Heart left ventricle (tissue), 16 donors: ENCODE results near the gene VPS39. TPM values are rescaled to one million over a fixed set of nuclear protein-coding genes. Genes with fewer than 3 reads are reported as not detected.
A peak's percentile ranks its signal among the peaks of the same experiment; 100 is the strongest.

Experiments
- ATAC-seq, 4 donors: fragments of 200-7000 bp; cut with Tn5 transposase; one replicate each; pipeline ENCODE4 v1.9.1; 2020 to 2022; ENCODE audit warnings: moderate library complexity in 4 of 4, mild to moderate bottlenecking in 3 of 4, moderate number of reproducible peaks in 1 of 4
- DNase-seq, 5 donors: peaks; one replicate each; pipeline ENCODE4 v3.0.0-alpha.2; 2020
- H3K27ac ChIP-seq, 12 donors: fragments of 200-600 bp; sonication (generic) in 4 of 12; one replicate each; pipeline versions ENCODE4 v1.5.0 to v1.8.0; 2016 to 2022; ENCODE audit warnings: mild to moderate bottlenecking in 2 of 12
- H3K27me3 ChIP-seq, 9 donors: fragments of 200-600 bp; sonication (generic) in 2 of 9; one replicate each; pipeline versions ENCODE4 v1.5.1 to v1.8.0; 2016 to 2022; ENCODE audit warnings: mild to moderate bottlenecking in 3 of 9
- H3K36me3 ChIP-seq, 9 donors: fragments of 200-600 bp; sonication (generic) in 2 of 9; one replicate each; pipeline versions ENCODE4 v1.5.0 to v1.8.0; 2018 to 2022; ENCODE audit warnings: mild to moderate bottlenecking in 2 of 9
- H3K4me1 ChIP-seq, 12 donors: fragments of 200-600 bp; sonication (generic) in 4 of 12; one replicate each; pipeline versions ENCODE4 v1.5.0 to v1.8.0; 2016 to 2022; ENCODE audit warnings: mild to moderate bottlenecking in 3 of 12
- H3K4me3 ChIP-seq, 12 donors: fragments of 200-600 bp; sonication (generic) in 4 of 12; one replicate each; pipeline versions ENCODE4 v1.5.0 to v1.8.0; 2017 to 2022; ENCODE audit warnings: mild to moderate bottlenecking in 9 of 12, moderate library complexity in 4 of 12
- H3K9me3 ChIP-seq, 12 donors: fragments of 200-600 bp; sonication (generic) in 4 of 12; one replicate each; pipeline versions ENCODE4 v1.5.0 to v1.8.0; 2016 to 2022; ENCODE audit warnings: mild to moderate bottlenecking in 1 of 12
- POLR2A ChIP-seq, 2 donors: fragments of 450-650 bp; IDR thresholded peaks; one replicate each; pipeline ENCODE4 v1.6.1; 2017; ENCODE audit warnings: antibody characterized with exemption in 2 of 2, mild to moderate bottlenecking in 2 of 2, moderate library complexity in 2 of 2
- WGBS, 4 donors: extraction: QIAGEN DNeasy Blood & Tissue Kit in 2 of 4; methylation state at CpG; one replicate each; pipeline versions ENCODE4 v1.1.5 to v1.1.7; 2013 to 2018; 5-methylcytosine and 5-hydroxymethylcytosine counted together
- intact Hi-C, 10 donors: fragments of 100-400 bp; cut with DNase I; formaldehyde crosslinking; loops; one replicate each; pipeline versions ENCODE4 v1.11.1 to v1.14.2; 2022
- polyA plus RNA-seq, 2 donors: library from polyadenylated mRNA; stranded (reverse); fragments of 200-250 nt; gene quantifications; one replicate each; pipeline ENCODE4 v1.2.3, GENCODE V29; 2013
- total RNA-seq, 9 donors: library from RNA; depleted of rRNA in 2 of 9; stranded (reverse); fragments of >200 nt in 2 of 9; fragmentation: NEBNext Ultra II Directional in 3 of 9; extraction: Animal tissue kit (Norgen Biotek cat#: 25700) in 3 of 9; gene quantifications; one replicate each; pipeline versions ENCODE4 v1.1.0 to v1.2.4, GENCODE V29; 2016 to 2023
- TF ChIP-seq, protein P1 (sequence below), 12 donors: fragments of 200-600 bp; sonication (generic) in 4 of 12; IDR thresholded peaks; one replicate each; pipeline versions ENCODE4 v1.5.0 to v1.8.0; 2018 to 2022; ENCODE audit warnings: antibody characterized with exemption in 12 of 12, mild to moderate bottlenecking in 5 of 12
- donor health status: ischemic (EF 13 %, LVEDD 7.1; RV severe dilation, severe dysfunction).
- donor health status: healthy with polysubstance abuse.
- donor health status: DM: no; HTN: yes; CAD: no.
- donor health status: DM: no; HTN: no; CAD: no.
- donor health status: ischemic (EF 25% LVEDD 6.9; RV normal size, moderate dysfunction).
- donor health status: ischemic (EF 25% LVEDD 5.7; RV mildly dilated, moderate dysfunction).
- donor health status: healthy.
- donor health status: DM: yes; HTN: yes; CAD: no.
- donor health status: ischemic (EF 35%, LVEDD 5.7; RV mildly dilated, moderate dysfunction).
- donor health status: nonischemic (EF 11% LVEDD 7.7; RV severe dilation, severe dysfunction).
- donor health status: DM: yes; HTN: yes; CAD: no.
- donor health status: PGD.
- donor health status: ischemic (EF 29% LVEDD 5.4; RV normal size, mild dysfunction).
- donor health status: nonischemic (EF 23%, LVEDD 6.1; RV moderate dilation, normal function).

Gene VPS39
- total and polyA plus RNA-seq, 11 donors, result 33.8 to 59.9 (median 48.0) TPM

DNA sequence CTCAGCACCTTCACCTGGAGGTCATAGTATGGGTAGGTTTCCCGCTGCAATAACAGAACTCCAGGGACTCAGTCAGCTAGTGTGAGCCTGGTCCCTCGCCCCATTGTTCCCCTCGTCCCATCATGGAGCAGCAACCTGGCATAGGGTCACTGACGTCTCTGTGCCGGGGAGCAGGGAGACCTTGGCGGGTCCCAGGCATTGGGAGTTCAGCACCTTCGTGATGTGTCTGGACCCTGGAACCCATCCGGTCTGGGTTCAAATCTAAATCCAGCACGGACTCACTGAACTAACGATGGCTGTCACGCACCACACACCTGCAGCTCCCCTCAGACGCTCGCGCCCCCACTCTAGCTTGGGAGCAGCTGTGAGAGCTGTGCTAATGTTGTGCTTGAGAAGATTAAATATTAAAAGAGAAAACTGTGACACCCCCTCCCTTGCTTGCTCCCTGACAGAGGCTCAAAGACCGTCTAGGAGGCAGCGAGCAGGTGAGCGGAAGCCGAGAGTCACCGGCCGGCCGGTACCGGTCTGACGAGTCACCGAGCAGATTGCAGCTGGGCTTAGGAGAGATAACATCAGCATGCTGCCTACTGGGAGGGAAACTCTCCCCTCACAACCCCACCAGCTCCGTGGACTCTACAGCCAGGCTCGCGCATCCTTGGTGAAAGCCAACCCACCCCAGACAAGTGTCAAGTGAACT is 52.4 kb downstream of the VPS39 start:
- peaks cover 0 to 65% (median 18%) of the 10 kb centered on the region in 12 donors for H3K4me1 ChIP-seq
- H3K36me3 ChIP-seq, result peaks cover 0 to 20% (median 12%) of the 10 kb centered on the region in 9 donors
- H3K4me3 ChIP-seq, result peak overlapping the region in 4 of 12 donors; percentile 0 to 31 (median 8)
- TF ChIP-seq POLR2A (IDR thresholded peaks at IDR 0.05), result no peak
- TF ChIP-seq, protein P1, sequence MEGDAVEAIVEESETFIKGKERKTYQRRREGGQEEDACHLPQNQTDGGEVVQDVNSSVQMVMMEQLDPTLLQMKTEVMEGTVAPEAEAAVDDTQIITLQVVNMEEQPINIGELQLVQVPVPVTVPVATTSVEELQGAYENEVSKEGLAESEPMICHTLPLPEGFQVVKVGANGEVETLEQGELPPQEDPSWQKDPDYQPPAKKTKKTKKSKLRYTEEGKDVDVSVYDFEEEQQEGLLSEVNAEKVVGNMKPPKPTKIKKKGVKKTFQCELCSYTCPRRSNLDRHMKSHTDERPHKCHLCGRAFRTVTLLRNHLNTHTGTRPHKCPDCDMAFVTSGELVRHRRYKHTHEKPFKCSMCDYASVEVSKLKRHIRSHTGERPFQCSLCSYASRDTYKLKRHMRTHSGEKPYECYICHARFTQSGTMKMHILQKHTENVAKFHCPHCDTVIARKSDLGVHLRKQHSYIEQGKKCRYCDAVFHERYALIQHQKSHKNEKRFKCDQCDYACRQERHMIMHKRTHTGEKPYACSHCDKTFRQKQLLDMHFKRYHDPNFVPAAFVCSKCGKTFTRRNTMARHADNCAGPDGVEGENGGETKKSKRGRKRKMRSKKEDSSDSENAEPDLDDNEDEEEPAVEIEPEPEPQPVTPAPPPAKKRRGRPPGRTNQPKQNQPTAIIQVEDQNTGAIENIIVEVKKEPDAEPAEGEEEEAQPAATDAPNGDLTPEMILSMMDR (IDR thresholded peaks at IDR 0.05), result no peak
- WGBS, 4 donors, result 59 to 65% (median 63%) methylated on average over 27 of the region's 27 CpGs
- intact Hi-C loops, result no loop called here
- DNase-seq (no peak), ATAC-seq (no peak)
- no peaks in the 10 kb centered on the region for H3K27me3 ChIP-seq
- no peaks in the 10 kb centered on the region for H3K9me3 ChIP-seq
- H3K27ac ChIP-seq, result peak overlapping the region in 2 of 12 donors; percentile 53 to 65

DNA sequence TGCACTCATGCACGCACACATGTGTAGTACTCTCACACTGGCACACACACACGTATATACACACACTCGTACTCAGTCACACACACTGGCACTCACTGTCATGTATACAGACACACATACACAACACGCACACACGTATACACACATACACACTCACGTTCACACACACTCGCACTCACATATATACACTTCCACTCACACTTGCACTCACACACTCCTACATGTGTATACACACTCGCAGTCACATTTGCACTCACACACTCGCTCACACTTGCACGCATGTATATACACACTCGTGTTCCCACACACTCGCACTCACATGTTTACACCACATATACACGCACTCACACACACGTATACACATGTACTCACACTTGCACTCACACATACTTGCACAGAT is 53.1 kb downstream of the VPS39 start:
- DNase-seq (no peak), ATAC-seq (no peak)
- no peaks in the 10 kb centered on the region for H3K9me3 ChIP-seq
- H3K27ac ChIP-seq, result no peak overlapping the region
- H3K36me3 ChIP-seq, result peaks cover 0 to 13% (median 5%) of the 10 kb centered on the region in 9 donors
- no peaks in the 10 kb centered on the region for H3K27me3 ChIP-seq
- H3K4me3 ChIP-seq, result no peak overlapping the region
- no peak for TF ChIP-seq POLR2A (IDR thresholded peaks at IDR 0.05)
- TF ChIP-seq, protein P1 (IDR thresholded peaks at IDR 0.05), result no peak
- H3K4me1 ChIP-seq, result peaks cover 0 to 63% (median 18%) of the 10 kb centered on the region in 12 donors
- intact Hi-C loops, result no loop called here
- 94 to 97% (median 96%) methylated on average over 14 of the region's 14 CpGs for WGBS, 4 donors

DNA sequence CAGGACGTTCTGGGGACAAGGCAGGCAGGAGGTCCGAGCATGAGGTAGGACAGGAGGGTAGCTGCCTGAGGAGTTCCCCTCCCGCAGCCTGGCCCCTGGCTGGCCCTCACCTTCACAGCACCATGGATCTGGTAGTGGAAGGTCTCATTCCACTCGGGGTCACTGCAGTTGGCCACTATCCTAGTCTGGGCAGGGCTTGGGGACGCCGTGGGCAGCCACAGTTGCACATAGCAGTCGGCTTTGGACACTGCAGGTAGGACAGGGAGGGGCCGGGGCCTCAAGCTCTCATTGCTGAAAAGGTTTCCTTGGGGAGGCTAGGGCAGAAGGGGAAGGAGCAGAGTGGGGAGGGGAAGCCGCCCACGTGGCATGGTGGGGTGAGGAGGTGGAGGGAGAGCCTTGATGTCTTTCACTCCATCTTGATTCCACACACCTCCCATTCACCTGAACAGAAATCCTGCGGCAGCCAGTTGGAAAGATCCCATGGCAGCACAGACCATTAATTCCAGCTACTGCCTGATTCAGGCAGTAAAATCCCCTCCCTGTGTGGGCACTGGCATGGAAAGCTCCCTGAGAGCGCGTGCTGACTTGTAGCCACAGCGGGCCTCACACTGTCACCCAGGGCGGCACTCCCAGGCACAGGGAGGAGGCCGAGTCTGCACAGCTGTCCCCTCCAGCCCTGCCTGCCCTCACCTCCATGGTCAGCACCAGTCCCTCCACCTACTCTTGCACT is 53.7 kb downstream of the VPS39 start:
- Histone ChIP-seq H3K9me3 (no peaks in the 10 kb centered on the region), H3K27me3 (no peaks in the 10 kb centered on the region), H3K4me3 (no peak overlapping the region), H3K27ac (peak overlapping the region in 1 of 12 donors; percentile 23), H3K36me3 (peaks cover 0 to 7% (median 0%) of the 10 kb centered on the region in 9 donors), H3K4me1 (peaks cover 0 to 58% (median 18%) of the 10 kb centered on the region in 12 donors)
- DNase-seq, result no peak
- TF ChIP-seq, protein P1 (IDR thresholded peaks at IDR 0.05), result no peak
- TF ChIP-seq POLR2A (IDR thresholded peaks at IDR 0.05), result no peak
- WGBS, 4 donors, result 68 to 77% (median 72%) methylated on average over 14 to 16 of the region's 16 CpGs
- no peak for ATAC-seq
- intact Hi-C loops, result no loop called here

DNA sequence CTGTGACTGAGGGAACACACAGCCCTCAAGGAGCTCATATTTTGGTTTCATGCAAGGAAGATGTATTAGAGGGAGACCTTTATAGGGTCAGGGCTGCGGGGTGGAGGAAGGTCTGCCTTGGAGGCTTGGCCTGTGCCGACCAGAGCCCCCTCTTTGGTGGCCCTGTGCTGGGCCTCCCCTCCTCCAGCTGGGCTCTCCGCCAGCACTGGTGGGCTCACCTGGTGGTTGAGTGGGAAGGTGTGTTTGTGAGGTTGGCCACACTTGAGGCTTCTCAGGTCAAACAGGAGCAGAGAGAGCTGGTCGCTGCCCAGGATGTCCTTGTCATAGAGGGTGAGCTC is 54.3 kb downstream of the VPS39 start:
- H3K27ac ChIP-seq, result no peak overlapping the region

More for the DNA sequence above, 54.3 kb downstream of the VPS39 start:
- Histone ChIP-seq H3K9me3 (no peaks in the 10 kb centered on the region), H3K27me3 (no peaks in the 10 kb centered on the region), H3K4me1 (peaks cover 0 to 56% (median 16%) of the 10 kb centered on the region in 12 donors), H3K4me3 (no peak overlapping the region), H3K36me3 (peaks cover 0 to 4% (median 0%) of the 10 kb centered on the region in 9 donors)
- TF ChIP-seq POLR2A (IDR thresholded peaks at IDR 0.05), result no peak
- TF ChIP-seq, protein P1 (IDR thresholded peaks at IDR 0.05), result no peak
- no peak for DNase-seq
- WGBS, 4 donors, result 81 to 95% (median 91%) methylated on average over 4 of the region's 4 CpGs
- intact Hi-C loops, result no loop called here
- no peak for ATAC-seq
